H1 (cell line): Measurements from ENCODE around the gene GANC. TPM values are rescaled to one million over a fixed set of nuclear protein-coding genes. Genes with fewer than 3 reads are reported as not detected.

Experiments used
- CTCF ChIA-PET: fragments of 300-600 bp; sonication (Branson Sonifier 250); formaldehyde crosslinking; loops from one replicate; lab custom pipeline; 2021; ENCODE audit not compliant: partially characterized antibody; lab: Charles Lee
- POLR2A ChIA-PET: fragments of 300-600 bp; sonication (Branson Sonifier 250); formaldehyde crosslinking; loops from one replicate; lab custom pipeline; 2021; ENCODE audit warnings: inconsistent platforms; ENCODE audit not compliant: partially characterized antibody; lab: Charles Lee
- DNase-seq, 2 experiments: peaks; one replicate each; pipeline versions ENCODE4 v3.0.0 to v3.0.0-alpha.2; 2010 to 2022; ENCODE audit warnings: low spot score in 2 of 2, low read depth in 1 of 2, mixed read lengths in 1 of 2
- FAIRE-seq: peaks from 2 replicates; lab custom pipeline; 2011; peaks lifted over from hg19 to GRCh38; lab: Jason Lieb, UNC
- H2AFZ ChIP-seq: 2 replicates; pipeline ENCODE4 v1.8.1; 2012; ENCODE audit warnings: low read length, inconsistent platforms
- H2AK5ac ChIP-seq: 2 replicates; pipeline ENCODE4 v1.6.1; 2013; ENCODE audit warnings: low read depth, low read length
- H2BK120ac ChIP-seq: replicated peaks from 2 replicates; pipeline ENCODE3; 2013; ENCODE audit warnings: low read depth, low read length, inconsistent platforms
- H2BK12ac ChIP-seq: 2 replicates; pipeline ENCODE4 v1.6.1; 2013; ENCODE audit warnings: low read depth, low read length
- H2BK15ac ChIP-seq: 2 replicates; pipeline ENCODE4 v1.6.1; 2013; ENCODE audit warnings: low read length
- H2BK20ac ChIP-seq: 2 replicates; pipeline ENCODE4 v1.6.1; 2013; ENCODE audit warnings: low read length
- H2BK5ac ChIP-seq: 2 replicates; pipeline ENCODE4 v1.6.1; 2013; ENCODE audit warnings: low read depth, low read length
- H3K14ac ChIP-seq: 2 replicates; pipeline ENCODE4 v1.6.1; 2013; ENCODE audit warnings: inconsistent platforms; ENCODE audit not compliant: insufficient read length
- H3K18ac ChIP-seq: 2 replicates; pipeline ENCODE4 v1.6.1; 2013; ENCODE audit warnings: low read length; ENCODE audit errors: extremely low read depth
- H3K23ac ChIP-seq: 2 replicates; pipeline ENCODE4 v1.6.1; 2013; ENCODE audit warnings: inconsistent platforms; ENCODE audit not compliant: insufficient read length
- H3K23me2 ChIP-seq: 2 replicates; pipeline ENCODE4 v1.6.1; 2013; ENCODE audit warnings: low read depth, low read length
- H3K27ac ChIP-seq: 2 replicates; pipeline ENCODE4 v1.6.1; 2011; ENCODE audit warnings: low read depth, low read length, inconsistent platforms
- H3K27me3 ChIP-seq, 4 experiments: replicated peaks in 1 of 4; 1 replicate in 1 of 4; 2 replicates in 3 of 4; pipeline versions ENCODE4 v1.6.1 to v1.8.1; 2011 to 2013; ENCODE audit warnings: low read length in 3 of 4, mild to moderate bottlenecking in 3 of 4, inconsistent platforms in 2 of 4, mixed read lengths in 2 of 4, moderate library complexity in 1 of 4; ENCODE audit not compliant: control insufficient read depth in 3 of 4, insufficient read depth in 3 of 4; ENCODE audit errors: extremely low read depth in 1 of 4
- H3K36me3 ChIP-seq, 4 experiments: 2 replicates each; pipeline versions ENCODE4 v1.6.1 to v1.8.1; 2011 to 2013; ENCODE audit warnings: mild to moderate bottlenecking in 4 of 4, low read length in 3 of 4, moderate library complexity in 2 of 4, control low read depth in 1 of 4, inconsistent platforms in 1 of 4; ENCODE audit not compliant: insufficient read depth in 4 of 4, control insufficient read depth in 2 of 4
- H3K4ac ChIP-seq: replicated peaks from 2 replicates; pipeline ENCODE3; 2013; ENCODE audit warnings: low read length, low read depth, mixed read lengths, inconsistent platforms; ENCODE audit not compliant: insufficient read length
- H3K4me1 ChIP-seq, 4 experiments: replicated peaks in 1 of 4; 1 replicate in 1 of 4; 2 replicates in 3 of 4; pipeline versions ENCODE4 v1.6.1 to v1.8.1; 2011 to 2013; ENCODE audit warnings: low read length in 3 of 4, inconsistent platforms in 2 of 4, mixed read lengths in 1 of 4; ENCODE audit not compliant: insufficient read depth in 4 of 4, control insufficient read depth in 3 of 4
- H3K4me2 ChIP-seq, 2 experiments: 2 replicates each; pipeline versions ENCODE4 v1.6.1 to v1.8.1; 2011 to 2013; ENCODE audit warnings: low read depth in 2 of 2, low read length in 2 of 2, control low read depth in 1 of 2, inconsistent platforms in 1 of 2, mild to moderate bottlenecking in 1 of 2; ENCODE audit not compliant: insufficient read depth in 1 of 2
- H3K4me3 ChIP-seq, 4 experiments: fragments of 200-600, 300-600 bp in 1 of 4; sonication (generic), shearing (Covaris generic), sonication (Bioruptor Twin) in 1 of 4; 2 replicates each; pipeline versions ENCODE4 v1.5.1 to v1.8.1; 2011 to 2016; ENCODE audit warnings: low read length in 4 of 4, low read depth in 3 of 4, control low read depth in 2 of 4, inconsistent platforms in 2 of 4, mild to moderate bottlenecking in 2 of 4, mixed read lengths in 1 of 4, moderate library complexity in 1 of 4; ENCODE audit not compliant: insufficient read depth in 2 of 4; ENCODE audit errors: extremely low read depth in 1 of 4
- H3K56ac ChIP-seq: replicated peaks from 2 replicates; pipeline ENCODE3; 2013; ENCODE audit warnings: low read depth, mild to moderate bottlenecking, mixed read lengths, low read length, inconsistent platforms; ENCODE audit not compliant: insufficient read length
- H3K79me1 ChIP-seq: 2 replicates; pipeline ENCODE4 v1.6.1; 2013; ENCODE audit warnings: low read depth, low read length, control low read depth
- H3K79me2 ChIP-seq, 2 experiments: 2 replicates each; pipeline versions ENCODE4 v1.6.1 to v1.8.1; 2012 to 2013; ENCODE audit warnings: low read length in 2 of 2, mild to moderate bottlenecking in 2 of 2, inconsistent platforms in 1 of 2; ENCODE audit not compliant: insufficient read depth in 2 of 2, control insufficient read depth in 1 of 2
- H3K9ac ChIP-seq, 4 experiments: replicated peaks in 1 of 4; 1 replicate in 1 of 4; 2 replicates in 3 of 4; pipeline versions ENCODE4 v1.6.1 to v1.8.1; 2011 to 2013; ENCODE audit warnings: low read depth in 3 of 4, low read length in 3 of 4, control low read depth in 2 of 4, mild to moderate bottlenecking in 2 of 4, moderate library complexity in 2 of 4, inconsistent platforms in 1 of 4; ENCODE audit errors: extremely low read depth in 1 of 4
- H3K9me3 ChIP-seq, 2 experiments: 2 replicates each; pipeline versions ENCODE4 v1.6.1 to v1.8.1; 2012 to 2013; ENCODE audit warnings: mild to moderate bottlenecking in 2 of 2, moderate library complexity in 2 of 2, control low read depth in 1 of 2, inconsistent platforms in 1 of 2, low read depth in 1 of 2, low read length in 1 of 2, mixed read lengths in 1 of 2; ENCODE audit not compliant: insufficient read depth in 2 of 2
- H4K20me1 ChIP-seq, 2 experiments: replicated peaks in 1 of 2; 2 replicates each; pipeline versions ENCODE3 to v1.8.1; 2011 to 2013; ENCODE audit warnings: inconsistent platforms in 2 of 2, low read length in 2 of 2, mild to moderate bottlenecking in 1 of 2; ENCODE audit not compliant: insufficient read depth in 2 of 2, control insufficient read depth in 1 of 2
- H4K5ac ChIP-seq: 2 replicates; pipeline ENCODE4 v1.6.1; 2013; ENCODE audit warnings: low read length, low read depth, mixed read lengths, inconsistent platforms; ENCODE audit not compliant: insufficient read length
- H4K8ac ChIP-seq: 2 replicates; pipeline ENCODE4 v1.8.0; 2013; ENCODE audit warnings: mild to moderate bottlenecking, moderate library complexity, low read length, inconsistent platforms; ENCODE audit not compliant: insufficient read depth; ENCODE audit errors: extremely low read depth
- H4K91ac ChIP-seq: replicated peaks from 2 replicates; pipeline ENCODE3; 2013; ENCODE audit warnings: low read length, mixed read lengths, inconsistent platforms; ENCODE audit not compliant: insufficient read length
- CHD2 ChIP-seq: IDR thresholded peaks from 2 replicates; pipeline ENCODE4 v1.6.1; 2012; ENCODE audit warnings: low read length, improper control_type of control experiment
- EGR1 ChIP-seq: IDR thresholded peaks from 2 replicates; pipeline ENCODE4 v1.6.1; 2011; ENCODE audit warnings: low read depth, low read length, borderline replicate concordance
- EP300 ChIP-seq, 2 experiments: IDR thresholded peaks; 1 replicate in 1 of 2; 2 replicates in 1 of 2; pipeline ENCODE4 v1.6.1; 2011 to 2012; ENCODE audit warnings: low read depth in 2 of 2, low read length in 2 of 2, mild to moderate bottlenecking in 2 of 2, borderline replicate concordance in 1 of 2, inconsistent platforms in 1 of 2, moderate library complexity in 1 of 2
- KDM1A ChIP-seq: fragments of 200-600, 300-600 bp; sonication (generic); IDR thresholded peaks from 2 replicates; pipeline ENCODE4 v1.7.1; 2016; ENCODE audit warnings: mild to moderate bottlenecking, low read length, borderline replicate concordance
- MAFK ChIP-seq: IDR thresholded peaks from 2 replicates; pipeline ENCODE4 v1.6.1; 2012; ENCODE audit warnings: low read depth, mild to moderate bottlenecking, improper control_type of control experiment, low read length
- NANOG ChIP-seq: IDR thresholded peaks from 2 replicates; pipeline ENCODE4 v1.6.1; 2011; ENCODE audit warnings: low read length, low read depth, mild to moderate bottlenecking, inconsistent platforms; ENCODE audit not compliant: insufficient read depth, poor library complexity, severe bottlenecking
- POLR2AphosphoS5 ChIP-seq: IDR thresholded peaks from 2 replicates; pipeline ENCODE4 v1.6.1; 2011; ENCODE audit warnings: low read depth, low read length
- RNF2 ChIP-seq: fragments of 200-900, 300-1000 bp; sonication (generic); IDR thresholded peaks from 2 replicates; pipeline ENCODE4 v1.7.1; 2016; ENCODE audit warnings: borderline replicate concordance, low read depth, mild to moderate bottlenecking, antibody characterized with exemption, low read length; ENCODE audit not compliant: poor library complexity, severe bottlenecking; ENCODE audit errors: missing control alignments
- RXRA ChIP-seq: IDR thresholded peaks from 2 replicates; pipeline ENCODE4 v1.6.1; 2011; ENCODE audit warnings: low read depth, mild to moderate bottlenecking, low read length, moderate library complexity; ENCODE audit not compliant: insufficient read depth
- SIN3A ChIP-seq, 2 experiments: IDR thresholded peaks in 1 of 2; conservative IDR thresholded peaks in 1 of 2; 2 replicates each; pipeline ENCODE4 v1.6.1; 2011 to 2012; ENCODE audit warnings: low read length in 2 of 2, improper control_type of control experiment in 1 of 2, low read depth in 1 of 2, mild to moderate bottlenecking in 1 of 2
- SIX5 ChIP-seq: IDR thresholded peaks from 2 replicates; pipeline ENCODE4 v1.6.1; 2011; ENCODE audit warnings: mild to moderate bottlenecking, low read depth, low read length
- TCF12 ChIP-seq: IDR thresholded peaks from 2 replicates; pipeline ENCODE4 v1.6.1; 2011; ENCODE audit warnings: low read depth, mild to moderate bottlenecking, low read length
- WGBS, 2 experiments: shearing (Covaris generic) in 1 of 2; methylation state at CpG; one replicate each; pipeline versions ENCODE4 v1.1.6 to v1.1.7; 2013 to 2015; ENCODE audit warnings: low lambda C conversion rate in 2 of 2, mixed read lengths in 2 of 2, inconsistent platforms in 1 of 2, low coverage in 1 of 2, missing lambda C conversion rate in 1 of 2; ENCODE audit not compliant: insufficient replicate concordance in 2 of 2, insufficient coverage in 1 of 2, insufficient read length in 1 of 2; ENCODE audit errors: extremely low coverage in 1 of 2, missing lambda C conversion rate in 1 of 2; 5-methylcytosine and 5-hydroxymethylcytosine counted together
- polyA plus RNA-seq, 7 experiments: library from polyadenylated mRNA; depleted of rRNA in 3 of 7; stranded (reverse) in 5 of 7; unstranded in 2 of 7; fragments of >200 nt in 5 of 7; fragments of 200-250 nt in 2 of 7; gene quantifications; 1 replicate in 5 of 7; 2 replicates in 1 of 7; 4 replicates in 1 of 7; pipeline versions ENCODE4 v1.2.1 to v1.2.3, GENCODE V29; 2011 to 2013; ENCODE audit warnings: missing spikeins in 2 of 7, mixed read lengths in 2 of 7
- total RNA-seq: library from RNA; stranded (reverse); fragmentation: NEBNext Ultra II Directional; extraction: Animal tissue kit (Norgen Biotek cat#: 25700); gene quantifications from 2 replicates; pipeline ENCODE4 v1.2.1, GENCODE V29; 2021
- TF ChIP-seq, protein P1 (sequence below): IDR thresholded peaks from 2 replicates; pipeline ENCODE4 v1.6.1; 2012; ENCODE audit warnings: inconsistent platforms

The GANC gene
- total and polyA plus RNA-seq, 2 of the 8 experiments (the other 6 are each of a cell fraction or from before 2014, with no cell fraction given) = 6.8 to 14.4 TPM

DNA sequence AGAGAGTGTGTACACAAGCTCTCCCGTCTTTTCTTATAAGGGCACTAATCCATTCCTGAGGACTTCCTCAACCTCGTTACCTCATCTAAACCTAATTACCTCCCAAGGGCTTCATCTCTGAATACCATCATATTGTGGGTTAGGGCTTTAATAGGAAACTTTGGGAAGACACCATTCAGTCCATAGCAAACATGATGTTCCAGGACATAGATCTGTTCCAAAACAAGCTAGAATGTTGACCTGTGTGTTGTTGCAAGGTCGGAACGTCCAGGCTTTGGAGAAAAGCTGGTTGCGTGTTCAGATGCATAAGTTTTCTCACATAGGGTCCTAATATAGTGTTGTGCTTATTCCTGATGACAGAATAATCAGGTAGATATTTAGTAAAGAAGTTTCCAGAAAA lies 9.9 kb downstream of the GANC start:
- Histone ChIP-seq H3K4me1 (no peaks in the 10 kb centered on the region), H3K9me3 (no peaks in the 10 kb centered on the region), H3K4ac (no peak overlapping the region)
- POLR2A ChIA-PET = interaction anchor here (0.7 to 1.7 kb wide), 3 partner anchors 9 to 14 kb away, joined by 3 to 9 read pairs (median 4); partner anchors contain the start of genes GANC and TMEM87A
- TF ChIP-seq SIN3A (conservative IDR thresholded peaks at IDR 0.05 in 1 of 2, IDR thresholded peaks at IDR 0.05 in 1 of 2; ENCODE audit: low read depth in 1 of 2, low read length in 2 of 2) (no peak), SIX5 (no peak), CHD2 (no peak), EGR1 (no peak), TCF12 (no peak), RXRA (no peak), KDM1A (no peak), EP300 (IDR thresholded peaks at IDR 0.05; ENCODE audit: borderline replicate concordance in 1 of 2, low read depth in 2 of 2, low read length in 2 of 2) (no peak), MAFK (no peak), RNF2 (no peak), POLR2AphosphoS5 (no peak), NANOG (no peak)
- TF ChIP-seq, protein P1, sequence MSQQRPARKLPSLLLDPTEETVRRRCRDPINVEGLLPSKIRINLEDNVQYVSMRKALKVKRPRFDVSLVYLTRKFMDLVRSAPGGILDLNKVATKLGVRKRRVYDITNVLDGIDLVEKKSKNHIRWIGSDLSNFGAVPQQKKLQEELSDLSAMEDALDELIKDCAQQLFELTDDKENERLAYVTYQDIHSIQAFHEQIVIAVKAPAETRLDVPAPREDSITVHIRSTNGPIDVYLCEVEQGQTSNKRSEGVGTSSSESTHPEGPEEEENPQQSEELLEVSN = no peak
- TF ChIP-seq, all 59 proteins: peak for 0
- no peak overlapping the region for H2BK120ac ChIP-seq
- no peak overlapping the region for H2AK5ac ChIP-seq
- no peak overlapping the region for H3K56ac ChIP-seq
- H4K8ac ChIP-seq = no peak overlapping the region
- no peaks in the 10 kb centered on the region for H3K79me2 ChIP-seq
- WGBS, 2 experiments = 76% methylated on average over 5 of the region's 5 CpGs; no CpG with 5 or more reads in 1 of the 2 experiments
- H2BK20ac ChIP-seq = no peak overlapping the region
- H2BK15ac ChIP-seq = no peak overlapping the region
- CTCF ChIA-PET = interaction anchor here (2.2 kb wide), 1 partner anchor 102 kb away, joined by 7 read pairs; no protein-coding TSS in a partner anchor
- no peak overlapping the region for H2BK12ac ChIP-seq
- no peak overlapping the region for H2AFZ ChIP-seq
- no peak overlapping the region for H3K18ac ChIP-seq
- no peak overlapping the region for H3K23ac ChIP-seq
- H4K5ac ChIP-seq = no peak overlapping the region
- FAIRE-seq (no peak), DNase-seq (no peak)
- no peak overlapping the region for H4K91ac ChIP-seq
- no peak overlapping the region for H3K27ac ChIP-seq
- no peak overlapping the region for H3K4me3 ChIP-seq
- no peak overlapping the region for H2BK5ac ChIP-seq
- peaks cover 0 to 3% (median 3%) of the 10 kb centered on the region in 4 experiments; a peak in 3 of 8 replicates for H3K36me3 ChIP-seq
- no peaks in the 10 kb centered on the region for H3K27me3 ChIP-seq
- no peak overlapping the region for H3K14ac ChIP-seq
- no peak overlapping the region for H3K4me2 ChIP-seq
- no peak overlapping the region for H3K9ac ChIP-seq
- no peaks in the 10 kb centered on the region for H3K79me1 ChIP-seq
- H4K20me1 ChIP-seq = no peaks in the 10 kb centered on the region
- no peaks in the 10 kb centered on the region for H3K23me2 ChIP-seq
